ENCODE results near the gene DIP2B. TPM values are rescaled to one million over a fixed set of nuclear protein-coding genes. Genes with fewer than 3 reads are reported as not detected.

The DIP2B gene
- total RNA-seq, 6 experiments from 2014 or later = 11.1 to 24.0 (median 14.8) TPM

DNA sequence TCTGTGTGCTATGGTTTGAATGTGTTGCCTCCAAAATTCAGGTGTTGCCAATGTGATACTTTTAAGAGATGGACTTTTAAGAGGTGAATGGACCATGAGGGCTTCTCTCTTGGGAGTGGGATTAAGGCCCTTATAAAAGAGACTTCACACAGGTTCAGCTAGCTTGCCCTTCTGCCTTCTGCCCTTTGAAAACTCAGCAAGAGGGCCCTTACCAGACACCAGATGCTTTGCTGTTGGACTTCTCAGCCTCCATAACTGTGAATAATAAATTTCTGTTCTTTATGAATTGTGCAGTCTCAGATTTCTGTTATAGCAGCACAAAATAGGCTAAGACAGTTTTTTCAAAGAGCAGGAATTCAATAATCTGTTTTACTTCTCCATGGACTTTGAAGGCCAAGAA is 86.1 kb downstream of the DIP2B start:
- Histone ChIP-seq H3K27me3 (no peaks in the 10 kb centered on the region), H3K4me1 (peaks cover 0 to 9% (median 0%) of the 10 kb centered on the region in 4 donors), H3K27ac (no peak overlapping the region), H3K4me3 (no peak overlapping the region), H3K36me3 (no peaks in the 10 kb centered on the region), H3K9me3 (no peaks in the 10 kb centered on the region)
- no peak for ATAC-seq
- no peak for DNase-seq
- intact Hi-C loops (cut with DNase I) = no loop called here
- no peak for TF ChIP-seq POLR2A (IDR thresholded peaks at IDR 0.05)
- TF ChIP-seq, protein P1, sequence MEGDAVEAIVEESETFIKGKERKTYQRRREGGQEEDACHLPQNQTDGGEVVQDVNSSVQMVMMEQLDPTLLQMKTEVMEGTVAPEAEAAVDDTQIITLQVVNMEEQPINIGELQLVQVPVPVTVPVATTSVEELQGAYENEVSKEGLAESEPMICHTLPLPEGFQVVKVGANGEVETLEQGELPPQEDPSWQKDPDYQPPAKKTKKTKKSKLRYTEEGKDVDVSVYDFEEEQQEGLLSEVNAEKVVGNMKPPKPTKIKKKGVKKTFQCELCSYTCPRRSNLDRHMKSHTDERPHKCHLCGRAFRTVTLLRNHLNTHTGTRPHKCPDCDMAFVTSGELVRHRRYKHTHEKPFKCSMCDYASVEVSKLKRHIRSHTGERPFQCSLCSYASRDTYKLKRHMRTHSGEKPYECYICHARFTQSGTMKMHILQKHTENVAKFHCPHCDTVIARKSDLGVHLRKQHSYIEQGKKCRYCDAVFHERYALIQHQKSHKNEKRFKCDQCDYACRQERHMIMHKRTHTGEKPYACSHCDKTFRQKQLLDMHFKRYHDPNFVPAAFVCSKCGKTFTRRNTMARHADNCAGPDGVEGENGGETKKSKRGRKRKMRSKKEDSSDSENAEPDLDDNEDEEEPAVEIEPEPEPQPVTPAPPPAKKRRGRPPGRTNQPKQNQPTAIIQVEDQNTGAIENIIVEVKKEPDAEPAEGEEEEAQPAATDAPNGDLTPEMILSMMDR (IDR thresholded peaks at IDR 0.05) = no peak

DNA sequence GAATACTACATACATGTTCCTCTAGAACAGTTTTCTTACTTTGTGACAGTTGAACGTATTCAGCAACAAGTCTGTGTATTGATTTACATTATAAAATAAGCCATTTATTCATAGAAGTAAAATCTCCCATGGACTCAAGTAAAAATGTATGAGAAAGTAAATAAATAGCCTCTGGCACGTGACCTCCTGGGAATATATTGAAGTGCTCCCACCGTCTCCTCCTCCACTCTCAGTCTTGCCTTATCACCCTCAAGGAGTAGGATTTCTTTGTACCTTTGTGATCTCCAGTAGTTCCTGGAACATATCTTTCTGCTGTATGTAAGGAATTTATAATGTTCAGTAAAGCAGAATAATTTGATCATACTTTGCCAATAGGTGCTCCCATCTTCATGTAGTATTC is 90.9 kb downstream of the DIP2B start:
- ATAC-seq = no peak
- no peak overlapping the region for H3K4me3 ChIP-seq
- H3K27ac ChIP-seq = no peak overlapping the region
- H3K4me1 ChIP-seq = peaks cover 0 to 14% (median 4%) of the 10 kb centered on the region in 4 donors
- no peaks in the 10 kb centered on the region for H3K27me3 ChIP-seq
- intact Hi-C loops (cut with DNase I) = no loop called here
- no peaks in the 10 kb centered on the region for H3K9me3 ChIP-seq
- H3K36me3 ChIP-seq = no peaks in the 10 kb centered on the region
- TF ChIP-seq, protein P1 (IDR thresholded peaks at IDR 0.05) = no peak
- no peak for TF ChIP-seq POLR2A (IDR thresholded peaks at IDR 0.05)
- no peak for DNase-seq
- WGBS (ENCODE audit: insufficient coverage, low coverage, low lambda C conversion rate, missing lambda C conversion rate) = 70% methylated on average over 3 of the region's 3 CpGs

DNA sequence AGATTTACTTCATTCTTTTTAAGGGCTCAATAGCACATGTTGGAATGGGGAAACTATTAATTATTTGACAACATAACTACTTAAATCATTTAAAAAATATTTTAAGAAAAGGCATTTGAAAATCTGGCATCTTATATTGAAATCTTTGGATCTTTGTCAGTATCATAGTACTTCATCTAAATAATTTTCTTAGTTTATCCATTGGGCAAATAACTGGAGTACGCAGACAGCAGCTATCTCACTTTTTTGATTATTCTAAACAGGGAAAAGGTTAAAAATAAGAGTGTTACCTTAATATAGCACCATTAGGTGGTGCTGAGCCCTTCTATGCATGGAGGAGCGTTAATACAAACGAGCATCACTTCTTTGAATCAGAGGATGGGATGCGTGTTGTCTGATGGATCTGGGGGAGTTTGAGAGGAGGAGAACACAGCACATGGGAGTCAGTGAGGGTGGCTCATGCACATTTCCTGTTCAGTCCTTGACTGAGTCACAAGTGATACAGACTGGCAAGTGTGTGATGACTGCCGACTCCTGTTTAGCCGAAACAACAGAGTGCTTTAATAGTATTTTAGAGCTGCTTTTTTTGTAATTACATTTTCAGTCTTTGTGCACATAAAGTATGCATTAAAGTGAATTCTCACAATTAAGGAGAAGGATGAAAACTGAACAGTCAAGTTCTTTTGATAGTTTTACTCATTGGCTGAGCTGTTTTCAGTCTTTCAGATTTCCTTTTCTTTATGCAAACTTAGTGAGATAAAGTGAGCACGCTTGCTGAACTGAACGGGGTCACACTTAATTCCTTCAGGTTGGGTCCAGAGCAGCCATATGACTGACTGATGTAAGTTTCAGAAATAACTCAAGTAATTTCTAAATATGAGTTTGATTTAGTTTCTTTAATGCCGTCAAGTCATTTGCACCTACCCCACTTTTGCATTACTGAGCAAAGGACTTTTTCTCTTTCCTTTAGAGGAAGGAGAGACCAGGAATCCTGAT is 92.7 kb downstream of the DIP2B start:
- ATAC-seq (peak; percentile 53 to 71 (median 60)), DNase-seq (no peak)
- no peak for TF ChIP-seq POLR2A (IDR thresholded peaks at IDR 0.05)
- TF ChIP-seq, protein P1 (IDR thresholded peaks at IDR 0.05) = no peak
- Histone ChIP-seq H3K27ac (no peak overlapping the region), H3K36me3 (no peaks in the 10 kb centered on the region), H3K9me3 (no peaks in the 10 kb centered on the region), H3K27me3 (no peaks in the 10 kb centered on the region), H3K4me1 (peaks cover 0 to 14% (median 4%) of the 10 kb centered on the region in 4 donors), H3K4me3 (no peak overlapping the region)
- intact Hi-C loops (cut with DNase I) = no loop called here
- 51% methylated on average over 7 of the region's 9 CpGs for WGBS (ENCODE audit: insufficient coverage, low coverage, low lambda C conversion rate, missing lambda C conversion rate)

DNA sequence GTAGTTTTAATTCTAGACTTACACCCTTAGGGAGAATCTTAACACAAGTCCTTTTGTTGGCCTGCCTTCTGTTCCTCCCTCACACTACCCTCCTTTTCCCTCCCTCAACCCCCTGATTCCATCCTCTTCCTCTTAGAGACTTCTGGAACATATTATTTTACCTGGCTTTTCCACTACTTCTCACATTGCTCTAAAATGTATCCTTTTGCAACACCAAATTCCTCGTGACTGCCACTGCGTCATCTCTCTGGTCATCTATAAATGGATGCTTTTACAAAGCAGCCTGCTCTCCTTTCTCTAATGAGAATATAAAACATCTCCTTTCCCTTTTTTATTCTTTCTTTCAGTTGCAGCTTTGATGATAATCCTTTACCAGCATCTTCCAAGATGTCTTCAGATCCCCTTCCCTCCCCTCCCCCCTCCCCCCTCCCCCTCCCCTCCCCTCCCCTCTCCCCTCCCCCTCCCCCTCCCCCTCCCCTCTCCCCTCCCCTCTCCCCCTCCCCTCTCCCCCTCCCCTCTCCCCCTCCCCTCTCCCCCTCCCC is 93.6 kb downstream of the DIP2B start:
- intact Hi-C loops (cut with DNase I) = no loop called here
- no peak overlapping the region for H3K27ac ChIP-seq

More for the DNA sequence above, 93.6 kb downstream of the DIP2B start:
- Histone ChIP-seq H3K27me3 (no peaks in the 10 kb centered on the region), H3K9me3 (no peaks in the 10 kb centered on the region), H3K4me3 (no peak overlapping the region), H3K4me1 (peaks cover 0 to 14% (median 4%) of the 10 kb centered on the region in 4 donors), H3K36me3 (no peaks in the 10 kb centered on the region)
- DNase-seq (no peak), ATAC-seq (no peak)
- no peak for TF ChIP-seq POLR2A (IDR thresholded peaks at IDR 0.05)
- TF ChIP-seq, protein P1 (IDR thresholded peaks at IDR 0.05) = no peak
- 63% methylated on average over 2 of the region's 2 CpGs for WGBS (ENCODE audit: insufficient coverage, low coverage, low lambda C conversion rate, missing lambda C conversion rate)
